ENCODE data around the gene CLEC4G.

GRCh38 chr19:7739801-7740681, 8.1 kb upstream of the CLEC4G start:
- TF ChIP-seq CTCF (IDR thresholded peaks at IDR 0.05) (no peak), EP300 (IDR thresholded peaks at IDR 0.05) (no peak)

All from tibial nerve (tissue), 4 donors.